ENCODE data around the gene FIG4.

DNA sequence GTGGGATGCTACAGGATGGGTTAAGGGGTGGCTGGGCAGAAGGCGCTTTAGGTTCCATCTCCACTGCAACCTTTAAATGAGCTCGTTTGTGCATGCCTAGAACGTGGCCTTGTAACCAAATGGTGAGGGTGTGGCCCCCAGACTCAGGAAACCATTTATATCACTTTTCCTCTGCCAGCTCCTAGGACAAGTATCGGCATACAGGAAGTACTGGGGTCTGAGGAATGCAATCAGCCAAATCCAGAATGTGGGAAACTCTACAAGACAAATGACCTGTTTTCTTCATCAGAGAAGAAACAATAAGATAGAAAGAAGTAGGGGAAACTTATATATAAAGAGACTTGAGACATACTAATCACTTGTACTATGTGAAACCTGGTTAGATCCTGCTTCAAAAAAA lies 21.3 kb upstream of the FIG4 start:
- TF ChIP-seq CTCF (IDR thresholded peaks at IDR 0.05), result no peak
- TF ChIP-seq POLR2A (IDR thresholded peaks at IDR 0.05), result no peak
